Small intestine (tissue), 7 donors: ENCODE data around the gene GATB. TPM values are rescaled to one million over a fixed set of nuclear protein-coding genes. Genes with fewer than 3 reads are reported as not detected.

Experiments used
- DNase-seq, 2 donors: peaks; one replicate each; pipeline versions ENCODE4 v3.0.0 to v3.0.0-alpha.2; 2013
- FAIRE-seq: peaks from 2 replicates; lab custom pipeline; 2012; peaks lifted over from hg19 to GRCh38; lab: Jason Lieb, UNC
- H3K27ac ChIP-seq, 3 donors: one replicate each; pipeline ENCODE4 v1.5.1; 2013; ENCODE audit warnings: low read length in 2 of 3, mild to moderate bottlenecking in 2 of 3, control low read depth in 1 of 3, inconsistent platforms in 1 of 3, low read depth in 1 of 3, moderate library complexity in 1 of 3
- H3K27me3 ChIP-seq, 3 donors: one replicate each; pipeline ENCODE4 v1.6.1; 2013; ENCODE audit warnings: low read length in 3 of 3, inconsistent platforms in 1 of 3; ENCODE audit not compliant: control insufficient read depth in 3 of 3, insufficient read depth in 3 of 3
- H3K36me3 ChIP-seq, 3 donors: one replicate each; pipeline ENCODE4 v1.6.1; 2013; ENCODE audit warnings: low read length in 3 of 3, inconsistent platforms in 1 of 3, low read depth in 1 of 3, mild to moderate bottlenecking in 1 of 3, moderate library complexity in 1 of 3; ENCODE audit not compliant: control insufficient read depth in 3 of 3, insufficient read depth in 2 of 3
- H3K4me1 ChIP-seq, 3 donors: one replicate each; pipeline ENCODE4 v1.6.1; 2013; ENCODE audit warnings: low read length in 2 of 3, inconsistent platforms in 1 of 3, low read depth in 1 of 3, mild to moderate bottlenecking in 1 of 3, moderate library complexity in 1 of 3; ENCODE audit not compliant: control insufficient read depth in 3 of 3, insufficient read depth in 2 of 3
- H3K4me3 ChIP-seq, 3 donors: one replicate each; pipeline ENCODE4 v1.5.1; 2013; ENCODE audit warnings: low read length in 3 of 3, control low read depth in 1 of 3, inconsistent platforms in 1 of 3, low read depth in 1 of 3, mild to moderate bottlenecking in 1 of 3, moderate library complexity in 1 of 3
- H3K9me3 ChIP-seq, 2 donors: one replicate each; pipeline ENCODE4 v1.6.1; 2013; ENCODE audit warnings: low read depth in 1 of 2, low read length in 1 of 2; ENCODE audit not compliant: control insufficient read depth in 2 of 2, insufficient read depth in 1 of 2
- WGBS, 3 donors: extraction: QIAGEN DNeasy Blood & Tissue Kit; methylation state at CpG; one replicate each; pipeline ENCODE4 v1.1.7; 2013; 5-methylcytosine and 5-hydroxymethylcytosine counted together
- polyA plus RNA-seq, 4 donors: library from polyadenylated mRNA; stranded (reverse) in 3 of 4; unstranded in 1 of 4; fragments of 200-250 nt in 3 of 4; fragments of 120-200 nt in 1 of 4; gene quantifications; one replicate each; pipeline versions ENCODE4 v1.2.1 to v1.2.3, GENCODE V29; 2013
- donor health status: healthy with polysubstance abuse.
- donor health status: control.
- donor health status: control.
- donor health status: Bipolar disorder and iron deficiency.
- donor health status: healthy.

The GATB gene
- polyA plus RNA-seq, 4 donors, result 10.5 to 18.0 (median 16.7) TPM

DNA sequence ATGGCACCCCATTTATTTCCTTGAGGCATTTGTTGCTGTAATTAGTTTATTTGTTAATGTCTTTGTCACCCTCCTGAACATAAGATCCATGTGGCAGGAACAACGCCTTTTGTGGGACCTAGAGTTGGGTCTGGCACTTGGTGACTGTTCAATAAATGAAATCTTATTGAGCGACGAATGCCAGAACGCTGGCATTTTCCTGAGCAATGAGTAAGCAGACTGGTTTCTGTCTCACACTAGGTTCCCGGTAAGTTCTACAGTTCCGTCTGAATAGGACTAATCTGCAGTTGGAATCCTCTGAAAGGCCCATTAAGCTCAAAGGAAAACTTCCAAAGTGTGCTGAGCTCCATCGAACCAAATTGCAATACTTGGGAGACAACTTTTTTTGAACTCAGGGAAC is 49.2 kb downstream of the GATB start:
- no peak overlapping the region for H3K4me3 ChIP-seq
- no peak for DNase-seq
- no peak for FAIRE-seq
- WGBS, 3 donors, result 93 to 96% (median 96%) methylated on average over 7 of the region's 7 CpGs
- H3K36me3 ChIP-seq, result peaks cover 0 to 22% (median 4%) of the 10 kb centered on the region in 3 donors
- H3K27ac ChIP-seq, result no peak overlapping the region
- no peaks in the 10 kb centered on the region for H3K9me3 ChIP-seq
- no peaks in the 10 kb centered on the region for H3K4me1 ChIP-seq
- no peaks in the 10 kb centered on the region for H3K27me3 ChIP-seq

- WGBS, 3 donors, result 90 to 93% (median 92%) methylated on average over 7 of the region's 7 CpGs
Measured at GRCh38 chr4:151709587-151709986, 51.2 kb downstream of the GATB start.

DNA sequence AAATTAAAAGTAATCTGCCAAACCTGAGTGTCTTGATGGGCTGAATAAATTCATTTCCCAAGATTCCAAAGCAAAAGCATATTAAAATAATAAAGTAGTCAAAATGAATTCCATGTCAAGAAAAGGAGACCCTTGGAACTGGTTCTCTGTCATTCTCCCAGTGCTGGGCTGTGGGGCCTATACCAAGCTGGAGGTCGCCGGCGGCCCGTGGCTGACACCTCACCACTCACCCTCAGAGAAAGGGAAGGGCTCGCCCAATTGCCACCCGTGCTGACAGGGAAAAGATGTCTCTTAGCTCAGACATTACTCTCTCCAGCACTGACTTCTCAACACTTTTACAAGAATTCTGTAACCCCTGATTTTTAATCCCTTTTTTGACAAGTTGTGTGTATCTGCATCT is 51.7 kb downstream of the GATB start:
- WGBS, 3 donors, result 86 to 99% (median 93%) methylated on average over 6 of the region's 6 CpGs
- H3K4me1 ChIP-seq, result no peaks in the 10 kb centered on the region
- H3K27me3 ChIP-seq, result no peaks in the 10 kb centered on the region
- DNase-seq (no peak), FAIRE-seq (no peak)
- H3K27ac ChIP-seq, result no peak overlapping the region
- H3K9me3 ChIP-seq, result no peaks in the 10 kb centered on the region
- H3K4me3 ChIP-seq, result no peak overlapping the region
- peaks cover 0 to 27% (median 4%) of the 10 kb centered on the region in 3 donors for H3K36me3 ChIP-seq

More at GRCh38 chr4:151709587-151709986, 51.2 kb downstream of the GATB start:
- H3K27me3 ChIP-seq, result no peaks in the 10 kb centered on the region
- no peak overlapping the region for H3K4me3 ChIP-seq
- H3K9me3 ChIP-seq, result no peaks in the 10 kb centered on the region
- DNase-seq (no peak), FAIRE-seq (no peak)
- peaks cover 0 to 26% (median 4%) of the 10 kb centered on the region in 3 donors for H3K36me3 ChIP-seq
- no peaks in the 10 kb centered on the region for H3K4me1 ChIP-seq
- no peak overlapping the region for H3K27ac ChIP-seq

GRCh38 chr4:151708100-151708499 is 52.7 kb downstream of the GATB start:
- H3K9me3 ChIP-seq, result no peaks in the 10 kb centered on the region
- peaks cover 0 to 23% (median 6%) of the 10 kb centered on the region in 3 donors for H3K36me3 ChIP-seq
- no peaks in the 10 kb centered on the region for H3K4me1 ChIP-seq
- DNase-seq, result no peak
- no peak overlapping the region for H3K4me3 ChIP-seq
- WGBS, 3 donors, result 92 to 93% (median 92%) methylated on average over 4 of the region's 4 CpGs
- H3K27ac ChIP-seq, result no peak overlapping the region
- FAIRE-seq, result no peak
- H3K27me3 ChIP-seq, result no peaks in the 10 kb centered on the region

- WGBS, 3 donors, result 94 to 96% (median 95%) methylated on average over 3 of the region's 3 CpGs
- no peak for FAIRE-seq
- no peaks in the 10 kb centered on the region for H3K9me3 ChIP-seq
- no peak overlapping the region for H3K4me3 ChIP-seq
- H3K27me3 ChIP-seq, result no peaks in the 10 kb centered on the region
- peaks cover 2 to 32% (median 9%) of the 10 kb centered on the region in 3 donors for H3K36me3 ChIP-seq
- DNase-seq, result no peak
- no peaks in the 10 kb centered on the region for H3K4me1 ChIP-seq
- H3K27ac ChIP-seq, result no peak overlapping the region
Measured at GRCh38 chr4:151703401-151703800, 57.4 kb downstream of the GATB start.

DNA sequence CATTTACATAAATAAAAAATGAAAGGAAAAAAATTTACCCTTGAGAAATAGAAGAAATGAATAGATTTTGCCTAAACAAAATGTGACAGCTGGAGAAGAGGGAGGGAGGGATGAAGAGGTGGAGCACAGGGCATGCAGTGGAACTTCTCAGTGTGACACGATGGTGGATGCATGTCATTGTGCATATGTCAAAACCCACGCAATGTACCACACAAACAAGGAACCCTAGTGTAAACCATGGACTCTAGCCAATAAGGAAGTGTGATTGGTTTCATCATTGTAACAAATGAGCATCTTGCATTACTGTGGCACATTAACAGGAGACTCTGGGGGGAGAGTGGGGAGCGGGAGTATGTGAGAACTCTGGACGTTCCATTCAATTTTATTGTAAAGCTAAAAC is 58.6 kb downstream of the GATB start:
- DNase-seq (no peak), FAIRE-seq (no peak)
- Histone ChIP-seq H3K36me3 (peaks cover 2 to 23% (median 6%) of the 10 kb centered on the region in 3 donors), H3K4me1 (no peaks in the 10 kb centered on the region), H3K27me3 (no peaks in the 10 kb centered on the region), H3K4me3 (no peak overlapping the region), H3K9me3 (no peaks in the 10 kb centered on the region), H3K27ac (no peak overlapping the region)
- WGBS, 3 donors, result 72 to 90% (median 84%) methylated on average over 4 of the region's 4 CpGs

GRCh38 chr4:151700566-151701316 is 60.1 kb downstream of the GATB start:
- H3K27me3 ChIP-seq, result no peaks in the 10 kb centered on the region
- no peak overlapping the region for H3K4me3 ChIP-seq
- no peaks in the 10 kb centered on the region for H3K9me3 ChIP-seq
- H3K27ac ChIP-seq, result no peak overlapping the region
- FAIRE-seq (no peak), DNase-seq (no peak)
- WGBS, 3 donors, result 89 to 96% (median 93%) methylated on average over 16 of the region's 16 CpGs
- H3K4me1 ChIP-seq, result no peaks in the 10 kb centered on the region
- peaks cover 2 to 21% (median 6%) of the 10 kb centered on the region in 3 donors for H3K36me3 ChIP-seq

DNA sequence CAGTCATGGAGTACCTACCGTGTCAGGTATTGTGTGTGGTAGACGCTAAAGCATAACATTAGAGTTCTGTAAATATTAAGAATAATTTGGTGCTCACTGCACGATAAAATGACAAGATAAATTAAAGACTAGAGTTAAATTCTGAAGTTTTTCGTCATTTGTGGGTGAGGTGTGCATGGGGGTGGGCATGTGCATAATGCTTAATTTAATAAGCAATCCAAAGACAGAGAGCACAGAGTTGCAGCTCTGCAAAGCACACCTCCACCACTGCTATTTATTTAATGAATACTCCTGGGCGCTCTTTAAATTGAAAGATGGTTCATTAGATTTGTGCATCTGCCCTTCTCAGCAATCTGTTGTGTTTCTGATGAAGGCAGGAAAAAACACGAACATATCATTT is 62.6 kb downstream of the GATB start:
- Histone ChIP-seq H3K9me3 (no peaks in the 10 kb centered on the region), H3K4me3 (no peak overlapping the region), H3K36me3 (peaks cover 2 to 17% (median 4%) of the 10 kb centered on the region in 3 donors), H3K27me3 (no peaks in the 10 kb centered on the region), H3K4me1 (no peaks in the 10 kb centered on the region), H3K27ac (no peak overlapping the region)
- no peak for DNase-seq
- 96 to 97% (median 97%) methylated on average over 6 of the region's 6 CpGs for WGBS, 3 donors
- FAIRE-seq, result no peak
